ENCODE data around the gene RELN. TPM values are rescaled to one million over a fixed set of nuclear protein-coding genes. Genes with fewer than 3 reads are reported as not detected.

RELN gene
- total RNA-seq, 4 donors from 2014 or later = 1.8 to 47.4 (median 6.7) TPM

DNA sequence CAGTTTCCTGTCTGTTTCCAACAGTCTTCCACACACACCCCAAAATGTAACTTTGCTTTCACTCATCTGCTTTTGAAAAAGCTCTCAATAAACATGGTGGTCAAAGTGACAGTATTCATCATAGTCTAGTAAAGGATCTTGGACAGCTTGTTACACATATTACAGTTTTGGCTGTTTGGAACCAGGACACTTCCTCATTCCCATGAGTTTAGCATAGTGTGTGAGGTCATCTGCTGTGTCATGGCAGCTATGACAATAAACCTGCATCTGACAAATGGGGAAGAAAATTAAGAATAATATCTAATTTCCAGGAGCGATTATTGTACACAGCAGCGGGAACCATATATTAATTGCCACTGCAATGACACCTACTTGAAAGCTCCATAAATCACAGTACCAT lies 359.1 kb downstream of the RELN start:
- no peak for DNase-seq
- no peak overlapping the region for H3K27ac ChIP-seq

DNA sequence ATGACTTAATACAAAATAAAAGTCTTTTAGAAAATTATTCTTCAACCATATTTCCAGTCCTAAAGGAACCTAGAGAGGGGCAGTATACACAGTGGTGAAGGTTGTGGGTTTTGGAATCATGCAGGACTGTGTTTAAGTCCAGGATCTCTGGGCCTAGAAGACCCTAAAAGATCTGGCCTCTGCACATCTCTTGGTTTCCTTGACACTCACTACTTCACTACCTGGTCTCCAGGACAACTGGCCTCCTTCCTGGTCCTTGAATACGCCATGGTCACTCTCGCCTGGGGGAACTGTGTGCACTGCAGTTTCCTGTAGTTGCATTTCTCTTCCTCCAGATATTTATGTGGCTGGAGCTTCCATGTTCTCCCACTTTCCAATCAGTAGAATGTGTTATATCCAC lies 360.7 kb downstream of the RELN start:
- no peaks in the 10 kb centered on the region for H3K27me3 ChIP-seq
- no peaks in the 10 kb centered on the region for H3K36me3 ChIP-seq
- intact Hi-C loops (cut with DNase I; ENCODE audit: low total_unique reads) = no loop called here
- TF ChIP-seq, protein P1, sequence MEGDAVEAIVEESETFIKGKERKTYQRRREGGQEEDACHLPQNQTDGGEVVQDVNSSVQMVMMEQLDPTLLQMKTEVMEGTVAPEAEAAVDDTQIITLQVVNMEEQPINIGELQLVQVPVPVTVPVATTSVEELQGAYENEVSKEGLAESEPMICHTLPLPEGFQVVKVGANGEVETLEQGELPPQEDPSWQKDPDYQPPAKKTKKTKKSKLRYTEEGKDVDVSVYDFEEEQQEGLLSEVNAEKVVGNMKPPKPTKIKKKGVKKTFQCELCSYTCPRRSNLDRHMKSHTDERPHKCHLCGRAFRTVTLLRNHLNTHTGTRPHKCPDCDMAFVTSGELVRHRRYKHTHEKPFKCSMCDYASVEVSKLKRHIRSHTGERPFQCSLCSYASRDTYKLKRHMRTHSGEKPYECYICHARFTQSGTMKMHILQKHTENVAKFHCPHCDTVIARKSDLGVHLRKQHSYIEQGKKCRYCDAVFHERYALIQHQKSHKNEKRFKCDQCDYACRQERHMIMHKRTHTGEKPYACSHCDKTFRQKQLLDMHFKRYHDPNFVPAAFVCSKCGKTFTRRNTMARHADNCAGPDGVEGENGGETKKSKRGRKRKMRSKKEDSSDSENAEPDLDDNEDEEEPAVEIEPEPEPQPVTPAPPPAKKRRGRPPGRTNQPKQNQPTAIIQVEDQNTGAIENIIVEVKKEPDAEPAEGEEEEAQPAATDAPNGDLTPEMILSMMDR (IDR thresholded peaks at IDR 0.05) = no peak
- no peak for TF ChIP-seq POLR2A (IDR thresholded peaks at IDR 0.05)
- no peak for DNase-seq
- H3K27ac ChIP-seq = no peak overlapping the region
- no peaks in the 10 kb centered on the region for H3K9me3 ChIP-seq
- no peak overlapping the region for H3K4me3 ChIP-seq
- H3K4me1 ChIP-seq = no peaks in the 10 kb centered on the region

More for the DNA sequence above, 359.1 kb downstream of the RELN start:
- H3K27me3 ChIP-seq = no peaks in the 10 kb centered on the region
- H3K36me3 ChIP-seq = no peaks in the 10 kb centered on the region
- TF ChIP-seq, protein P1 (IDR thresholded peaks at IDR 0.05) = no peak
- no peak for TF ChIP-seq POLR2A (IDR thresholded peaks at IDR 0.05)
- H3K9me3 ChIP-seq = no peaks in the 10 kb centered on the region
- intact Hi-C loops (cut with DNase I; ENCODE audit: low total_unique reads) = no loop called here
- H3K4me3 ChIP-seq = no peak overlapping the region
- no peaks in the 10 kb centered on the region for H3K4me1 ChIP-seq

DNA sequence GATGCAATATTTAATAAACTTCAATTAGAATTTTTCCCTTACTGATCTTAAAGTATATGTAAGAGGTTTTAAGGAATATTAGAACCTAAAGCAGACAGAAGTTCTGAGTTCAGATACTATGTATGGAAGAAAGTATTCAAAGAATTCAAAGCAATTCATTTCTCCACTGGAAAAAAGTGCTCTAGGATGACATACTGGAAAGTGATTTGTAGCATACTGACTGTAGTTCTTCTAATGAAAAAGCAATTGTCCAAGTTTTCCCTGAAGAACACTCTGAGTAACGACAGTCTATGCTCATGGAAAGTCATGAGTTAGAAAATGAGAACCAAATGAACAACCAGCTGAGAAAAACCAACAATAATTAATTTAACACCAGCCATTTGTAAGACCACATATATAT lies 362.7 kb downstream of the RELN start:
- Histone ChIP-seq H3K27me3 (no peaks in the 10 kb centered on the region), H3K27ac (no peak overlapping the region), H3K4me1 (no peaks in the 10 kb centered on the region), H3K4me3 (no peak overlapping the region), H3K9me3 (no peaks in the 10 kb centered on the region), H3K36me3 (no peaks in the 10 kb centered on the region)
- intact Hi-C loops (cut with DNase I; ENCODE audit: low total_unique reads) = no loop called here
- TF ChIP-seq, protein P1 (IDR thresholded peaks at IDR 0.05) = no peak
- no peak for TF ChIP-seq POLR2A (IDR thresholded peaks at IDR 0.05)
- no peak for DNase-seq

DNA sequence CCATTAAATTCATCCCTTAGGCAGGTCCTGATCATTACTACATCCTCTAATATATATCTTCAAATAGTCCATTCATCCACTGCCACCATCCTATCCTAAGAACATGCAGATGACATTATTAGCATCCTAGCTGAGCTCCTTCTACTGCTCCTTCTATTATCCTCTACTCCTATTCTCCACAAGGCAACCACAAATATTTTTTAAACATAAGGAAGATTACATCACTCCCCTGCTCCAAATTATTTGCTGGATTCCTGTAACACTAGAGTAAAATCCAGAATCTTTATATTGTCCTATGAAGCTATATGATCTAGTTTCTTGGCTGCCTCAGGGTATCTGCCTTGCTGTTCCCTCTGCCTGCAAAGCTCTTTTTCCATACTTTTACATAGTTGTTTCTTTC lies 367.2 kb downstream of the RELN start:
- no peak overlapping the region for H3K27ac ChIP-seq
- no peaks in the 10 kb centered on the region for H3K4me1 ChIP-seq
- TF ChIP-seq, protein P1 (IDR thresholded peaks at IDR 0.05) = no peak
- TF ChIP-seq POLR2A (IDR thresholded peaks at IDR 0.05) = no peak
- no peaks in the 10 kb centered on the region for H3K27me3 ChIP-seq
- intact Hi-C loops (cut with DNase I; ENCODE audit: low total_unique reads) = no loop called here
- DNase-seq = no peak
- no peaks in the 10 kb centered on the region for H3K36me3 ChIP-seq
- H3K4me3 ChIP-seq = no peak overlapping the region
- no peaks in the 10 kb centered on the region for H3K9me3 ChIP-seq

DNA sequence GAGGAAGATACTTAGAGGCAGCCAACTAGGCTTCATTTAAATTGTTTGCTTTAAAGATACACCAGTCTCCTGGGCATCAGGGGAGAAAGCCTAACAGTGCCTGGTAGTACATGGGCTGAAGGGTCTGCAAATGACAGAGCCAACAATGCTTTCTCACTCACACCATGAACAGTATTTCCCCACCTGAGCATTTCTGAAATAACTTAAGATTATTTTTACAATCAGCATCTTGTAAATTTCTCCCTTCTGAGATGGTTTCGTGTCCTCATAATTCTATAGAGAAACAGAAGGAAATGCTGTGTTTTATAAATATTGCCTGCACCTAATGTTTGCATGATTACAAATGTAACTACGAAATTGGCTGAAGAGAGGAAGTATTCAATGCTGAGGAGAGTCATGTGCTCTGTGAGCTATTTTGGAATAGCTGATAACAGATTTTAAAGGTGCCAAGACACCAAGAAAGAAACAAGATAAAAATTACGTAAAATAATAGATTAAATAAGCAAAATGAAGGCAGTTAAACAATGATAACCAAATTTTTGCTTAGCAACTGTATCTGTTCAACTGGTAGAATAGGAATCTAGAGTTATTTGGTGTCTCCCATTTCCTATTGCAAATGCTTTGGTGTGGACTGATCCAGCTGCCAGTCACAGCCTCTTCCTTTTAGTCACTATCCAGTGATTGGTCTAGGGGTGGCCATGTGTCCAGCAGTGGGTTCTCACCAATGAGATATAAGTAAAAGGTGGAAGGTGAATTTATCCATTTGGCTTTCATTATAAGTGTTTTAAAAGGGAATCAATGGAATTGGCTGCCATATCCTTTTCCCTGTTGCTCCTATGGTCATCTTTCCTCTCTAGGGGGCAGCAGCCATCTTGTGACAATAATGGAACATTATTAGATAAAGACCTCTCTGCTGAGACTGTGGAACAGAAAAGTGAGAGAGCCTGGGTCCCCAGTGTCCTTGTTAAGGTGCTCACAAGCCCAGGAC lies 375.5 kb downstream of the RELN start:
- no peaks in the 10 kb centered on the region for H3K36me3 ChIP-seq
- no peak for DNase-seq
- H3K27ac ChIP-seq = no peak overlapping the region
- TF ChIP-seq, protein P1 (IDR thresholded peaks at IDR 0.05) = no peak
- TF ChIP-seq POLR2A (IDR thresholded peaks at IDR 0.05) = no peak
- H3K4me1 ChIP-seq = no peaks in the 10 kb centered on the region
- intact Hi-C loops (cut with DNase I; ENCODE audit: low total_unique reads) = no loop called here
- H3K27me3 ChIP-seq = no peaks in the 10 kb centered on the region
- H3K4me3 ChIP-seq = no peak overlapping the region
- no peaks in the 10 kb centered on the region for H3K9me3 ChIP-seq
